C1 segment of cervical spinal cord (tissue), 14 donors: Measurements from ENCODE around the gene DPYD.

Source experiments
- DNase-seq, 14 donors: peaks; one replicate each; lab custom pipeline; 2025; lab: John Stamatoyannopoulos, UW

DPYD gene

DNA sequence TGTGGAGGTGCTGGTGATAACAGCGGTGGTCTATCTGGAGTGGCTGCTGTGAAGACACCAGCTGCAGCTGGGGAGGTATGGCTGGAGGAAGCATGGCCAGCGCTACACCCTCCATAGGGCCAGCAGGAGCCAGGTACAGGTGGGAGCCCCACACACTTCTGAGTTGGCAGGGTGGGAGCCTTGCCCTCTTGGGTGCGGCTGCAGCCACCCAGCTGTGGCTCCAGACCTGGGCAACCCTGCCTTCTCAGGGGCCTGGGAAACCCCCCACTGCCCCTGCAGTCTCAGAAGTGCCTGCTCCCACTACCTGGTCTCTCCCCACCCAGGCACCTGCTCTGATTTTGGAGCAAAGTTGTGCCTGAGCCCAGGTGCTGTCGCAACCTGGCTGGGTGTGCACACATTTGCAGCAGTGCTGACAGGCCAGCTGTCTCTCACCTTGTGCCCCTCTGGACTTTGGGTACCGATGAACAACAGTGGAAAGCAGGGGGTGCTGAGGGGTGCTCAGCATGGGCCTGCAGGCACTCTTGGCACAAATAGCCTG lies 76.2 kb downstream of the DPYD start:
- no peak for DNase-seq

DNA sequence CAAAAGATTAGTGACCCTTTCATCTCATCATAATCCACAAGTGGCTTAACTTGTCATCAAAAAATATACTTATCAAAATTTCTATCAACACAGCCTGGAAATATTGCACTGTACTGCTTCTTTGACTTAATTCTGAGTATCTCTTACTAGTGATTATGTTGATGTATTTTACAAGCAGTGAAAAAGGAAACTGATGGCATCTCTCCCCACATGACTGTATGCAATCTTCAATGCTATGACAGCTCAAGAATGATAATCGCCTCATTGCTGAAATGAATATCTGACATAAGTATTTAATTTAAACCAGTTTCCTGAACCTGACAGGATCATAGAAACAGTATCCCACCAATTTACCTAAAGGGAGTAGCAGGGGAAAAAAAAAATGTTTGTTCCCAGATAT lies 79.5 kb downstream of the DPYD start:
- no peak for DNase-seq

DNA sequence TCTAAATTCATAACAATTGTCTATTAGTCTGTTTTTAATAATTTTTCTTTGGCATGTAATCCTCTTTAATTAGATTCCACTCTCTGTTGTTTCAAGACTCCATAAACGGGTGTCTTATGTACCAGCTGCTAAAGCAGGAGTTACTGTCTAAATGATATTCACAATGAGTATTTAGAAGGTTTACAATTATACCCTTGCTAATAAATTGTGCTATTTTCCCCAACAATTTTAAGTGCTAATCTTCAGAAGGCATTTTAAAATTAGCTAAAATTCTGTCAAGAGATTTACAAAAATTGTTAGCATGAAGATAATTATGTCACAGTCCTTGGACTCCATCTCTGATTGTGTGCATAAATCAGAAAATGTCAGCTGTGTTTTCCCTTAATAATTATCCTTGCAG lies 83.7 kb downstream of the DPYD start:
- DNase-seq: no peak

DNA sequence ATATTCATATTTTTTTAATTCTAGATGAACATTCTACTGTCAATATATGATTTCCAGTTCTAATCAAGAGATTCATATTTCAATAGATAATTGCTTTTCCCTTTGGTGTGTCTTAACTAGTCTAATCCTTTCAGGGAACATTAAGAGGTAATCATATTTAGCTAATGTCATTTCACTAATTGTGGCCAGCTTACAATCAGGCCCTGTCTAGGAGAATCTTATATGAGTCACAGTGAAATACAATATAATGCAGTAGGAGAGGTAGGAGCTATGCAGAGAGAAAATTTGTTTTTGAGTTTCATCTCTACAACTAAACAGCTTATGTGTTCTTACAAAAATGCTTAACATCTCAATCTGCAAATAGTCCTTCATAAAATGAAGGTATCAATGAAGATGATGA lies 85.9 kb downstream of the DPYD start:
- DNase-seq: no peak

DNA sequence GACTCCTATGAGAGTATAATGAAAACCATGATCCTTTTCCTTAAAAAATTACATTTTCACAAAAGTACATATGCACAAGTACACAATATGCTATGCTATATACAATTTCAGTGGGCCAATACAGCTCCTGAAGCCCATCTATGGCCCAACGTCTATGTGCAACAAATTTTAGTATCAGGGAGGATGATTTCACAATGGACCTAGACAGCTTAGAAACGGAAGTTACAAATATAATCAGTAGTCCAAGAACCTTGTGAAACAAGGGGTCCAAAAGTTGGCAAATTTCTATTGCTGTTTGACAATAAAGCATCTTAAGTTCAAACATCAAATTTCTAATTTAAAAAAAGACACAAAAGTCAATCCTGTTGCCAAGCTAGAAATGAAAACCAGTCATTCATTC lies 87.0 kb downstream of the DPYD start:
- no peak for DNase-seq

DNA sequence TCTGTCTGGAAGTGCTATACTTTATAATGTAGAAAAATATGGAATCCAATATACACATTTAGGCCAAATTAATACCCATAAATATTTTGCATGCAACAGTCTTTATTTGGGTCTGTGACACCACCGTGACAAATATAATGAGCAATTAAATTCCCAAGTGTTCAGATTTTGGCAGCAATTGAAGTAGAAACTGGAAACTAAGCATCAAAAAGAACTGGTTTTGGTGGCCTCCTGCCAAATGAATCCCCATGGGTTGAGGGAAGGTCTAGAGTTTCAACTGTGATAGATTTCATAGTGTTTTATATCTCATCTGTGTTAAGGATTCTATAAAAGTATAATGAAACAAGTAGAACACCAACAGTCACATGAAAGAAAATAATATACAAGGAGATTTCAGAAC lies 88.4 kb downstream of the DPYD start:
- DNase-seq: no peak

DNA sequence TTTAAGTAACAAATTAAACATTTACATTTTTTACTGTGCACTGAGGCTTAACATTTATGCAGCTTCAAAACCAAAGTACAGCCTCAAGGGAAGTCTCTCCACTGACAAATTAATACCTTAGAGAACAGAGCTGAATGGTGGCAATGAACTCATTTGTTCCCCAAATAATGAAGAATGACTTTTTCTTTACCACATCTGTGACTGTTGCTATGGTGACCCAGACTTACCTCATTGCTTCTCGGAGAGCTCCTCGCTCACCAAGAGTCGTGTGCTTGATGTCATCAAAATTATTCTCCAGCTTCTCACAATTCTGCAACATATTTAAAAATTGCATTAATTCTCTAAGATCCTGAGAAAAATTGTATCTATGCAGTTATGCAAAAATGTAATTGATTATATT lies 92.9 kb downstream of the DPYD start:
- no peak for DNase-seq

DNA sequence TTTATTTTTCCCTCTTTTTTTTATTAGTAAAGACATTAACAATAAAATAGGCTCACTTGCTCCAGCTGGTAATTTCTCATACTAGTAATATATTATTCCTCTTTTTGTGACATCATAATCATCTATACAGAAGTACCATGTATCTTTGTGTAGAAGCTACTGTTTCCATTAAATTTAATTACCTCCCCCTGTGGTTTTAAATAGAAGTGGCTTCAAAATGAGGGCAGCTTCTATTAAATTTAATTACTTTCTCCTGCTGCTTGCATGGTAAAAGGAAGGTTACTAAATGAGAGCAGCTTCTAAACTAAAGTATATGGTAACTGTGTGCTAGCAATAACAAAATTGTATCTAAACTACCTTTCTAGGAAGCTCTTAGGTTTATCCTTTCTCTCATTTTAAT lies 94.0 kb downstream of the DPYD start:
- DNase-seq: no peak

DNA sequence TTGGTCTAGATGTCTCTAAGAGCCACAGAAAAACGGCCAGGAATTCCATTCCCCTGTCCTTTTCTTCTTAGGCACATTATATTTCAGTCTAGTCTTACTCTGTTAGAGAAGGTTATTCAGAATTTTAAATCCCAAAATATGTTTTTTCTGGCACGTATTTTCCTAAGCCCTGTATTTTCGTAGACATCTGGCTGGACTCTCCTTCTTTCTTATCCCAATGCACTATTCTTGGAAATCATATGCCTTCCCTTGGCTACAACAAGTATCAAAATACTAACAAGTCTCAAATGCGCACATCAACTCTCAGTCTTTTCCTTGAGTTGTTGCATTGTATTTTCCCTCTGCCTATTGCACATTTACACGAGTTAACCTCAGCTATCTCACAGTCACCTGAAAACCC lies 96.2 kb downstream of the DPYD start:
- no peak for DNase-seq

DNA sequence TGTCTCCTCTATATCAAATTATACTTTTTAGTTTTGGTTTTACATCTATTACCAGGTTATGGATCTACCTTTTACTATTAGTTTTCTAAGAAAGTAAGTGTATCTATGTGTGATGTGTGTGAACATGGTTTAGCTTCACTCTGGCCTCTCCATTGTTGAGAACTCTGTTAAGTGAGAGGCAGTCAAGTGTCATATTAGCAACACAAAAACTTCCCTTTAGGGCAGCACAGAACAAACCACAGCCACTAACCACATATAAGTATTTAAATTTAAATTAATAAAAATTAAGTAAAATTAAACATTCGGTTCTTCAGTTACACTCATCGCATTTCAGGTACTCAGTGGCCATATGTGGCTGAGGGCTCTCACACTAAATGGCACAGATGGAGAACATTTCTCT lies 96.6 kb downstream of the DPYD start:
- DNase-seq: no peak

DNA sequence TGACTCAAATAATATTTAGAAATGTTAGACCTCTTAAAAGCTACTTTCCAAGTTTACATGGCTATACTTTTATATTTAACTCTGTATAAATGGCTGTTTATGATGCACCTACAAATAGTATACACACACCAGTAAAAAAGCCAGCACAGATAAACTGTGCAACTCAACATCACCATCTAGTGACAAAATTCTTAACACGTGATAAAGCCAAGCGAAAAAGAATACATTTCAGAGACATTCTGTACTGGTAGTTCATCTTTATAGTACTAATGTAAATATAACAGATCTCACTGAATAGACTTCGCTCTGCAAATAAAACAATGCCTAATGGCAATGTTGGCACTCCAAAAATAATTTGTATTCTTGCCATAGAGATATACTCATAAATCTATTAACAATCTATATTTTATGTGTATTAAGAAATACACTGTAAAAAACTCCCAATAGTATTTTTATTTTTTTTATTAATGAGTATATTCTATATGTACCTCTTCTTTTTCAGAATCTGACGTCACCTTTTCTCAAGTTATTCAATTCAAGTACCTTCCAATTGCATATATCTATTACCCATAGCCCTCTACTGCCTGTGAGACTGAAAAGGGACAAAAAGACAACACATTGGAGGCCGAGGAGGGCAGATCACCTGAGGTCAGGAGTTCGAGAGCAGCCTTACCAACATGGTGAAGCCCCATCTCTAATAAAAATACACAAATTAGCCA lies 100.2 kb downstream of the DPYD start:
- no peak for DNase-seq

DNA sequence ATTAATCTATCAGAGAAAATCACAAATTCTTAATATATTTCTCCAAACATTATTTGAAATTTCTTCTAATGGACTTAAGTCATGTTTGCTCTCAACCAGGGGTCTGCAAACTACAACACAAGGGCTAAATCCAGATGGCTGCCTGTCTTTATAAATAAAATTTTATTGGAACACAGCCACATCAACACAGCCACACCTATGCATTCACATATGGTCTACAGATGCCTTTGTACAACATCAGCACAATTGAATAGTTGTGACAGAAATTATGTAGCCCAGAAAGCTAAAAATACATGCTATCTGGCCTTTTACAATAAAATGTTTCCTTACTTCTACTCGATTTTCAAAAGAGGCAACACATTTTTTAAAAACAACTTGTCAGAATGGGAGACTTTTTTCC lies 103.9 kb downstream of the DPYD start:
- no peak for DNase-seq

DNA sequence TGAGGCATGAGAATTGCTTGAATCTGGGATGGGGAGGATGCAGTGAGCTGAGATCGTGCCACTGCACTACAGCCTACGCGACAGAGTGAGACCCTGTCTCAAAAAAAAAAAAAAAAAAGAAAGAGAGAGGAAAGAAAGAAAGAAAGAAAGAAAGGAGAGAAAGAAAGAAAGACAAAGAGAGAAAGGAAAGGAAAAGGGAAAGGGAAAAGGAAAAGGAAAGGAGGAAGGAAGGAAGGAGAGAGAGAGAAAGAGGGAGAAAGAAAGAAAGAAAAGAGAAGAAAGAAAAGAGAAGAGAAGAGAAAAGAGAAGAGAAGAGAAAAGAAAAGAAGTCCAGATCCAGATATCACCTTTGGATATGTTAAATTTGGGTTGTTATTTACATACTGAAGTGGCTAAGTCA lies 106.0 kb downstream of the DPYD start:
- DNase-seq: no peak

DNA sequence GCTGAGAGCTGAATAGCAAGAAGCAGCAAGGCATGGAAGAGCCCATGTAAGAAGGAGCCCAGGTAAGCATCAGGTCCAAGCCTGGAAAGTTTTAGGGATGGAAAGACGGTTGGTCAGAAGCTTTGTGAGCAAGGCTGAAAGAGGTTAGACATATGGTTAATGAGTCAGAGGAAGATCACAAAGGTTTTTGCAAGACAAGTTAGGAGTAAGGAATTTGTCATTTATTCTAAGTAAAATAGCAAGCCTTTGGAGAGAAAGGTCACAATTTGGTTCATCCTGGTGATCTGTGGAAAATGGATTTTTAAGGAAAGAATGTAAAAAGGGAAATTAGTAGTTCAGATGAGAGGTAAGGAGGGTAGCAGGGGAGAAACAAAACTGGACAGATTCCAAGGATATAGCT lies 106.7 kb downstream of the DPYD start:
- no peak for DNase-seq

DNA sequence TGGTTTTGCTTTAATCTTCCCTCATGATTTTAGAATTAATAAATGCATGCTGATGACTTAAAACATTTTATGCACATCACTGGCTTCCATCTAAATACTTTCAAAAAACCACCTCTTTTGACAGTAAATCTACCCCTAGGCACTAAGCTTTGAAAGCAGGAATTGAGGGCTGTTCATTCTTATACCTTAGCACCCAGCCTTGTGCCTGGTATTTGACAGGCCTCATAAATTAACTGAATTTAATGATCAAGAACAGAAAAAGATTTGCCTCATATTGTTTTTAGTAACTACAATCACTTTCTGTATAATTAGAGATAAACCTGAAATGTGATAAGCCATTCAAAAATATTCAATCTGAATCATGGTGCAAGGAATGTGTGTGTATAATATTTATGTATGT lies 108.8 kb downstream of the DPYD start:
- no peak for DNase-seq

DNA sequence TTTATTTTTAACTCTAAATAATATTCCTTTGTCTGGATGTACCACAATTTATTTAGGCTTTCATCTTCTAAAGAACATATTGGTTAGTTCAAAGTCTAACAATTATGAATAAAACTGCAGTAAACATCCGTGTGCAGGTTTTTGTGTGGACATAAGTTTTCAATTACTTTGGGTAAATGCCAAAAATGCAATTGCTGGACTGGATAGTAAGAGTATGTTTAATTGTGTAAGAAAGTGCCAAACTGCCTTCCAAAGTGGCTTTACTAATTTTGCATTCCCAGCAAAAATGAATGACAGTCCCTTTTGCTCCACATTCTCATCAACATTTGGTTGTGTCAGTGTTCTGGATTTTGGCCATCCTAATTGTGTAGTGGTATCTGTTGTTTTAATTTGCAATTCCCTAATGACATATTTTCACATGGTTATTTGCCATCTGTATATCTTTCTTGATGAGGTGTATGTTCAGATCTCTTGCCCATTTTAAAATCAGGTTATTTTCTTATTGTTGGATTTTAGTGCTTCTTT lies 113.8 kb downstream of the DPYD start:
- no peak for DNase-seq

DNA sequence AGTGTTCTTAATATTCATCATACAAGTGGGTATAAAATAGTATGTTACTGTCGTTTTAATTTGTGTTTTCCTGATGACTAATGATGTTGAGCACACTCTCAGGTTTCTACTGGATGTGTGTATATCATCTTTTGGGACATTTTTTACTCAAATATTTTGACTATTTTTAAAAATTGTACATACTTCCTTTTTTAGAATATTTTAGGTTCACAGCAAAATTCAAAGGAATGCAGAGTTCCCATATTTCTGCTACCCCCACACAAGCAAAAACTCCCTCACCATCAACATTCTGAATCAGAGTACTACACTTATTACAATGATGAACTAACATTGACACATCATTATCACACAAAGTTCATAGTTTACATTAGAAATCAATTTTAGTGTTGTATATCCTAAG lies 114.5 kb downstream of the DPYD start:
- DNase-seq: no peak

DNA sequence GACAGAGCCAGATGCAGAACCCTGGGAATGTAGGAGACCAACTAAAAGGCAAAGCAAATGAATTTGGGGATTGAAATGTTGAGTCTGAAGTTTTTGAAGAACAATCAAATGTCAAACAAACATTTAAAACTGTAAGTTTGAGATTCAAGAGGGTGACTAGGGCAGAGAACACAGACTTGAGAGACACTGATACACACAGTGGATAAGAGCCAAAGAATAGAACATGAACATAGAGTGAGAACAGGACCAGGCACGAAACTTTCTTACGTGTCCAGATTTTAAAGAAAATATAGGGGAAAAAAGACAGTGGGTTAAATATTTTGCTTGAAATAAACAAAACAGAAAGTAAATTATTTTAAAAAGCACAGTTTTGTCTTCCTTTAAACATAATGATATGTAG lies 115.7 kb downstream of the DPYD start:
- DNase-seq: no peak

DNA sequence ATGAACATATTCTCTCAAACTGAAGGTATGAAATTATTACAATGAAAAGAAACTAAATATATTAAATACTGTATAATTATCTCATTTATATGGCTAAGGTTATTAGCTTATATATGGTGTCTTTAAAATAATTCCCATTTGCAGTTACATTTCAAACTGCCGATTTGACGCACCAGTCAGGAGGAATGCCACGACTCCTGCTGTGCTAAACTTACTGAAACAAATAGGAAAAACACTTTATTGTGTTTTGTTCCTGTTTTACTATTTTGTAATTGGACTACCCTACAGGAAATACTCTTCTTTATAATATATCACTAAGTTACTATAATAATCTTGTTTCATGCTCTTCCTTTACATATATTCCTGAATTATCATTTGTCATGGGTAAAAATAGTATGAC lies 117.8 kb downstream of the DPYD start:
- DNase-seq: no peak

DNA sequence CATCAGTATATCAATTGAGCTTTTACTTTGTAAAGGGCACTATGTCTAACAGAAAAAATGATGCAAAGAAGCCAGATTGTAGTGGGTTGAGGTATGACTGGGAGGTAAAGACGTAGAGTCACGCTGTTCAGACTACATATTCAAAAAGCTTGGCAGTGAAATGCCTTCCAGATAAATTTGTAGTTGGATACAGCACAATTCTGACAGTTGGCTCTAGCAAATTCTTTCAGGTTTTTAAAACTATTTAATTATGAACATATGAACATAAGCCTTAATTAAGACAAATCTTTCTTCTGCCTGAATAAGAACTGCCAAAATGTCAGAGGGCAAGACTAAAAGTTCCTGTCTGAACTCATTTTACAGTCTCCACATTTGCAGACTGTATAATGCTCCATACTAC lies 118.8 kb downstream of the DPYD start:
- no peak for DNase-seq

DNA sequence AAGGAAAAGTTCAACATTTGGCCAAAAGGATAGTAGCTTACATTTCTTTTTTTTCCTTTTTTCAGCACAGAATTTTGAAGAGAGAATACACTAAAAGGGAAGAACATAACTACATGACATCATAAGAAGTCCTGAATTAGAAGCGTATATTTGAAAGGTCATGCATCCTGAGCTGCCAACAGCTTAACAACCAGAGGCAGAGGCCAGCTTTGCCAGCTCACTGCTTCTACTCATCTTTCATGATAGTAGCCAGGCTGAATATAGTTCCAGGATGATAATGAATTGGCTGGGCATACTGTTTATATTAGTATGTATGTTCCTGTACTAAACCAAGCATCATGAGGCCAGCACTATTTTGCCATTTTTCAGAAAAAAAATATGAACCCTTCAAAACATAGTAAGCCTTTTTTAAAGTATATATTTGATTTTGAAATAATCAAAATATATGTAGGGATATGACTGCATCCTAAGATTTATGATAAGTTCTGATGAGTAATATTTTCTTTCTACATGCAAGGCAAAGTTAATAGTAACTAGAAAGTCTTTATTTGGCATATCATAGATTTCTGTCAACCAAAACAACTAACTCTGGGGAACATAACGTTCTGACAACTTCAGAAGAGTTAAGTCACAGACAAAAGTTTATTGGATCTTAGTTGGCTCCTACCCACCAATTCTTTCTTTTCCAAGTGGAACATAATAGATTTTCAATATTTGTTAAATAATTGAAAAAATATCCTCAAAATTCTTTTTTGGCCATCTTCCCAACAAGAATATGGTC lies 123.2 kb downstream of the DPYD start:
- no peak for DNase-seq

DNA sequence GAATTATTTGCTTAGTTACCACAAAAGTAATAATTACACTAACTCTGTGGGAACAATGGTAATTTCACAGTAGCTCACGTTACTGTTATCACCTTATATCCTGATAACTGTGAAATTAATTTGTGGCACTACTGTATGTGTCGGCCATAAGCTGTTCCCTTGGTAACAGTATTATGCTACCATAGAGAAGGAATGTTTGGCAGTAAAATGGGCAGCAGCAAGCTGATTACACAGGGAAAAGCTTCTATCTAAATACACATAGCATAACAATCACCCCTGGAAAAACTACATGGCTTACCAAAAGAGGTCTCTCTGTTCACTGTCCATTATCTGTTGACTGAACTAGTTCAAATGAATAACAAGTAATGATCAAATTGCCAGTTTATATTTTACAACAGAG lies 124.1 kb downstream of the DPYD start:
- DNase-seq: no peak

DNA sequence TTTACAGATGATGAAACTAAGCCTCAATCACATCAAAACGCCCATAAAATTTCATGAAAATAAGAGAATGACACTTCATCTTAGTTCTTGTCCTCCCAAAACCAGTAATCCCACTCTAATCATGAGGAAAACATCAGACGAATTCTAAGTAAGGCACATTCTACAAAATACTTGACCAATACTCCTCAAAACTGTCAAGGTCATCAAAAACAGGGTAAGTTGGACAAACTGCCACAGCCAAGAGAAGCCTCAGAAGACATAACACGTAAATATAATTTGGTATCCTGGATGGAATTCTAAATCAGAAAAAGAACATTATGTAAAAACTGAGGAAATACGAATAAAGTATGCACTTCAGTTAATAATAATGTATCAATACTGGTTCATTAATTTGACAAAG lies 128.2 kb downstream of the DPYD start:
- no peak for DNase-seq
